ENCODE results near the gene LCT. TPM values are rescaled to one million over a fixed set of nuclear protein-coding genes. Genes with fewer than 3 reads are reported as not detected.

The LCT gene
- total RNA-seq, 2 donors from 2014 or later, result 0.57 TPM; not detected in 1

DNA sequence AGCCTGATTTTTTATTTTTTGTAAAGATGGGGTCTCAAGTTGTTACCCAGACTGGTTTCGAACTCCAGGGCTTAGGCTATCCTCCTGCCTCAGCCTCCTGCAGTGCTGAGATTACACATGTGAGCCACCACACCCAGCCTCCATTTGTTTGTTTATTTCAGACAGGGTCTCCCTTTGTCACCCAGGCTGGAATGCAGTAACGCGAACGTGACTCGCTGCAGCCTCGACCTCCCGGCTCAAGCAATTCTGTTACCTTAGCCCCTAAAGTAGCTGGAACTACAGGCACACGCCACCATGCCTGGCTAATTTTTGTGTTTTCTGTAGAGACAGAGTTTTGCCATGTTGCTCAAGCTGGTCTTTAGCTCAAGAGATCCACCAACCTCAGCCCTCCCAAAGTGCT is 68.1 kb downstream of the LCT start:
- Histone ChIP-seq H3K36me3 (peaks cover 5 to 18% of the 10 kb centered on the region in 2 donors), H3K9me3 (no peaks in the 10 kb centered on the region), H3K27me3 (replicated peaks; ENCODE audit: insufficient read depth) (no peaks in the 10 kb centered on the region), H3K4me1 (replicated peaks) (no peaks in the 10 kb centered on the region), H3K27ac (no peak overlapping the region), H3K4me3 (no peak overlapping the region)
- DNase-seq (ENCODE audit: low spot score), result no peak
- no peak for TF ChIP-seq POLR2A (IDR thresholded peaks at IDR 0.05)
- TF ChIP-seq, protein P1, sequence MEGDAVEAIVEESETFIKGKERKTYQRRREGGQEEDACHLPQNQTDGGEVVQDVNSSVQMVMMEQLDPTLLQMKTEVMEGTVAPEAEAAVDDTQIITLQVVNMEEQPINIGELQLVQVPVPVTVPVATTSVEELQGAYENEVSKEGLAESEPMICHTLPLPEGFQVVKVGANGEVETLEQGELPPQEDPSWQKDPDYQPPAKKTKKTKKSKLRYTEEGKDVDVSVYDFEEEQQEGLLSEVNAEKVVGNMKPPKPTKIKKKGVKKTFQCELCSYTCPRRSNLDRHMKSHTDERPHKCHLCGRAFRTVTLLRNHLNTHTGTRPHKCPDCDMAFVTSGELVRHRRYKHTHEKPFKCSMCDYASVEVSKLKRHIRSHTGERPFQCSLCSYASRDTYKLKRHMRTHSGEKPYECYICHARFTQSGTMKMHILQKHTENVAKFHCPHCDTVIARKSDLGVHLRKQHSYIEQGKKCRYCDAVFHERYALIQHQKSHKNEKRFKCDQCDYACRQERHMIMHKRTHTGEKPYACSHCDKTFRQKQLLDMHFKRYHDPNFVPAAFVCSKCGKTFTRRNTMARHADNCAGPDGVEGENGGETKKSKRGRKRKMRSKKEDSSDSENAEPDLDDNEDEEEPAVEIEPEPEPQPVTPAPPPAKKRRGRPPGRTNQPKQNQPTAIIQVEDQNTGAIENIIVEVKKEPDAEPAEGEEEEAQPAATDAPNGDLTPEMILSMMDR (IDR thresholded peaks at IDR 0.05), result no peak
- no peak for TF ChIP-seq POLR2AphosphoS5 (IDR thresholded peaks at IDR 0.05)
- intact Hi-C loops (cut with DNase I), result no loop called here
- 90% methylated on average over 8 of the region's 8 CpGs for WGBS

- no peak for DNase-seq (ENCODE audit: low spot score)
- TF ChIP-seq POLR2A (IDR thresholded peaks at IDR 0.05) (no peak), POLR2AphosphoS5 (IDR thresholded peaks at IDR 0.05) (no peak)
- TF ChIP-seq, protein P1 (IDR thresholded peaks at IDR 0.05), result no peak
- no peak overlapping the region for H3K4me3 ChIP-seq
- no peaks in the 10 kb centered on the region for H3K9me3 ChIP-seq
- no peaks in the 10 kb centered on the region for H3K27me3 ChIP-seq (replicated peaks; ENCODE audit: insufficient read depth)
- no peaks in the 10 kb centered on the region for H3K4me1 ChIP-seq (replicated peaks)
- WGBS, result 90% methylated on average over 1 of the region's 1 CpG
- H3K27ac ChIP-seq, result no peak overlapping the region
- intact Hi-C loops (cut with DNase I), result no loop called here
- H3K36me3 ChIP-seq, result no peaks in the 10 kb centered on the region
Measured at GRCh38 chr2:135762530-135762929, 74.5 kb downstream of the LCT start.

- no peaks in the 10 kb centered on the region for H3K9me3 ChIP-seq
- H3K36me3 ChIP-seq, result no peaks in the 10 kb centered on the region
- H3K4me1 ChIP-seq (replicated peaks), result no peaks in the 10 kb centered on the region
- TF ChIP-seq POLR2A (IDR thresholded peaks at IDR 0.05) (no peak), POLR2AphosphoS5 (IDR thresholded peaks at IDR 0.05) (no peak)
- TF ChIP-seq, protein P1 (IDR thresholded peaks at IDR 0.05), result no peak
- H3K27me3 ChIP-seq (replicated peaks; ENCODE audit: insufficient read depth), result no peaks in the 10 kb centered on the region
- H3K27ac ChIP-seq, result no peak overlapping the region
- intact Hi-C loops (cut with DNase I), result no loop called here
- no peak overlapping the region for H3K4me3 ChIP-seq
- DNase-seq (ENCODE audit: low spot score), result no peak
Measured at GRCh38 chr2:135762022-135762421, 75.0 kb downstream of the LCT start.

DNA sequence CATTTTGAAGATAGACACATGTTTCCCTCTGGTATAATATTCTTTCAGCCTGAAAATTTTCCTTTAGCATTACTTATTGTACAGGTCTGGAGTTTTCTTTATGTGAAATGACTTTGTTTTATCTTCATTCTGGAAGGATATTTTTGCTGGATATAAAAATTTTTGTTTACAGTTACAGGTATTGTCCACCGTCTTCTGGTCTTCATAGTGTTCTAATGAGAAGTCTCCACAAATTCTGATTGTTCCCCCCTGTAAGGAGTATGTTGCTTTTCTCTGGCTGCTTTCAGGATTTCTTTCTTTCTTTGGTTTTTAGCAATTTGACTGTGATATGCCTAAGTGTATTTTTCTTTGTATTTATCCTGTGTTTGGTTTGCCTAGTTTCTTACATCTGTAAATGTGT is 80.3 kb downstream of the LCT start:
- intact Hi-C loops (cut with DNase I), result no loop called here
- no peak for TF ChIP-seq POLR2A (IDR thresholded peaks at IDR 0.05)
- no peaks in the 10 kb centered on the region for H3K9me3 ChIP-seq
- no peaks in the 10 kb centered on the region for H3K4me1 ChIP-seq (replicated peaks)
- H3K27me3 ChIP-seq (replicated peaks; ENCODE audit: insufficient read depth), result no peaks in the 10 kb centered on the region
- WGBS, result 100% methylated on average over 1 of the region's 1 CpG
- no peak overlapping the region for H3K27ac ChIP-seq
- H3K36me3 ChIP-seq, result no peaks in the 10 kb centered on the region
- DNase-seq (ENCODE audit: low spot score), result no peak
- no peak overlapping the region for H3K4me3 ChIP-seq

GRCh38 chr2:135755573-135755972 is 81.4 kb downstream of the LCT start:
- Histone ChIP-seq H3K9me3 (no peaks in the 10 kb centered on the region), H3K36me3 (no peaks in the 10 kb centered on the region), H3K27ac (no peak overlapping the region), H3K4me3 (no peak overlapping the region), H3K27me3 (replicated peaks; ENCODE audit: insufficient read depth) (no peaks in the 10 kb centered on the region), H3K4me1 (replicated peaks) (no peaks in the 10 kb centered on the region)
- no peak for DNase-seq (ENCODE audit: low spot score)
- 98% methylated on average over 2 of the region's 2 CpGs for WGBS
- TF ChIP-seq POLR2A (IDR thresholded peaks at IDR 0.05), result no peak
- TF ChIP-seq, protein P1 (IDR thresholded peaks at IDR 0.05), result no peak
- TF ChIP-seq POLR2AphosphoS5 (IDR thresholded peaks at IDR 0.05), result no peak
- intact Hi-C loops (cut with DNase I), result no loop called here
